Fibroblast of lung (primary cell): Measurements from ENCODE around the gene SCN4A. TPM values are rescaled to one million over a fixed set of nuclear protein-coding genes. Genes with fewer than 3 reads are reported as not detected.
"Not testable (repeated sequence)": the region's sequence is repeated elsewhere in the genome, so short reads cannot be mapped to it uniquely, and the experiment has no call there.

Experiments
- DNase-seq, 2 donors: peaks; one replicate each; pipeline versions ENCODE4 v3.0.0 to v3.0.0-alpha.2; 2010; ENCODE audit warnings: low read depth in 2 of 2
- H2AFZ ChIP-seq: 2 replicates; pipeline ENCODE4 v1.5.1; 2012; ENCODE audit warnings: low read length, control low read depth, inconsistent platforms
- H3K27ac ChIP-seq: 2 replicates; pipeline ENCODE4 v1.5.1; 2011; ENCODE audit warnings: low read length, control low read depth; ENCODE audit not compliant: insufficient read depth
- H3K27me3 ChIP-seq: 2 replicates; pipeline ENCODE4 v1.5.1; 2011; ENCODE audit warnings: mild to moderate bottlenecking, low read length; ENCODE audit not compliant: control insufficient read depth, insufficient read depth
- H3K36me3 ChIP-seq: 2 replicates; pipeline ENCODE4 v1.5.1; 2011; ENCODE audit warnings: low read length; ENCODE audit not compliant: control insufficient read depth, insufficient read depth
- H3K4me1 ChIP-seq: 2 replicates; pipeline ENCODE4 v1.5.1; 2011; ENCODE audit warnings: low read length; ENCODE audit not compliant: control insufficient read depth, insufficient read depth; ENCODE audit errors: extremely low read depth
- H3K4me2 ChIP-seq: 2 replicates; pipeline ENCODE4 v1.5.1; 2011; ENCODE audit warnings: low read length, control low read depth; ENCODE audit not compliant: insufficient read depth; ENCODE audit errors: extremely low read depth
- H3K4me3 ChIP-seq, 4 experiments: fragments of 200-600 bp in 1 of 4; sonication (generic) in 1 of 4; replicated peaks in 1 of 4; 2 replicates each; pipeline ENCODE4 v1.5.1; 2011 to 2016; ENCODE audit warnings: low read length in 4 of 4, low read depth in 3 of 4, mild to moderate bottlenecking in 3 of 4, control low read depth in 2 of 4, inconsistent platforms in 1 of 4, mixed read lengths in 1 of 4; ENCODE audit not compliant: insufficient read depth in 1 of 4; ENCODE audit errors: control extremely low read depth in 1 of 4
- H3K79me2 ChIP-seq: 2 replicates; pipeline ENCODE4 v1.5.1; 2012; ENCODE audit warnings: mild to moderate bottlenecking, low read length, inconsistent platforms; ENCODE audit not compliant: control insufficient read depth, insufficient read depth
- H3K9ac ChIP-seq: 2 replicates; pipeline ENCODE4 v1.5.1; 2011; ENCODE audit warnings: mild to moderate bottlenecking, low read length, control low read depth; ENCODE audit not compliant: insufficient read depth
- H3K9me3 ChIP-seq: 2 replicates; pipeline ENCODE4 v1.5.1; 2012; ENCODE audit warnings: low read depth, low read length; ENCODE audit not compliant: control insufficient read depth, insufficient read depth
- H4K20me1 ChIP-seq: 2 replicates; pipeline ENCODE4 v1.5.1; 2011; ENCODE audit warnings: low read length; ENCODE audit not compliant: control insufficient read depth, insufficient read depth; ENCODE audit errors: extremely low read depth
- EZH2 ChIP-seq: IDR thresholded peaks from 2 replicates; pipeline ENCODE4 v1.5.1; 2012; ENCODE audit warnings: low read length, control low read depth, mild to moderate bottlenecking; ENCODE audit errors: missing control alignments
- polyA minus RNA-seq: library from RNA; depleted of rRNA, polyadenylated mRNA; stranded (reverse); fragments of >200 nt; gene quantifications from 2 replicates; pipeline ENCODE4 v1.2.3, GENCODE V29; 2011; ENCODE audit warnings: low replicate concordance
- polyA plus RNA-seq, 2 donors: library from polyadenylated mRNA; depleted of rRNA in 1 of 2; stranded (reverse) in 1 of 2; unstranded in 1 of 2; fragments of >200 nt; gene quantifications; 2 replicates each; pipeline ENCODE4 v1.2.1, GENCODE V29; 2011 to 2012; ENCODE audit warnings: missing spikeins in 1 of 2
- total RNA-seq: library from RNA; depleted of rRNA; stranded (reverse); fragments of >200 nt; gene quantifications from 2 replicates; pipeline ENCODE4 v1.2.1, GENCODE V29; 2014
- TF ChIP-seq, protein P1 (sequence below), 2 donors: IDR thresholded peaks in 1 of 2; conservative IDR thresholded peaks in 1 of 2; 1 replicate in 1 of 2; 2 replicates in 1 of 2; pipeline ENCODE4 v1.5.1; 2011 to 2012; ENCODE audit warnings: low read length in 2 of 2, control low read depth in 1 of 2, inconsistent platforms in 1 of 2, low read depth in 1 of 2, mild to moderate bottlenecking in 1 of 2

Gene SCN4A
- total RNA-seq = under 0.01 and 0.83 TPM in 2 replicates
- polyA plus RNA-seq = not detected in 2 replicates
- polyA plus RNA-seq (2012) = not detected in 2 replicates
- polyA minus RNA-seq = not detected in 2 replicates

DNA sequence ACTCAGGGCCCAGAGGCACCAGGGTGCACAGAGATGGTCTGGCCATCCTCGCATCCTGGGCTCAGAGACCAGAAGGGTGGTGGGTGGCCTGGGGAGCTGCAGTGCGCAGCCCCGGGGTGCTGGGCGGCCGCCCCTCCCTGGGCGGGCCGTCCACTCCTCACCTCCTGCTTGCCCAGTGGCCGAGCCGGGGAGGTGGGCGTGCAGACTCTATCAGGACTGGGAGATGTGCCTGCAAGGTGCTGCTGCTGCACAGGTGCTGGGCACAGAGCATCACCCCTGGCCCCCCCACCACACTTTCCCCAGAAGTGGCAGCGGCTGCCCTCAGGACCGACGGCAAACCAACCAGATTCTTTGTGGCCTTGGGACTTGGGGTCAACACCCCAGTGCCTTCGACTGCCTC, at the start of gene SCN4A:
SCN4A (minus strand) TSS at position 123 of the 400 bp plus-strand sequence; CDS start at position 46, 77 bp downstream.
- no peak within 1 kb of the TSS for H3K9ac ChIP-seq
- H3K27me3 ChIP-seq = no peaks in the 10 kb centered on the region
- DNase-seq = no peak
- H2AFZ ChIP-seq = no peak within 1 kb of the TSS
- no peaks in the 10 kb centered on the region for H3K79me2 ChIP-seq
- H3K4me1 ChIP-seq = peaks cover 9% of the 10 kb centered on the region
- no peak within 1 kb of the TSS for H3K4me2 ChIP-seq
- H4K20me1 ChIP-seq = no peaks in the 10 kb centered on the region
- no peak for TF ChIP-seq EZH2
- TF ChIP-seq, protein P1, sequence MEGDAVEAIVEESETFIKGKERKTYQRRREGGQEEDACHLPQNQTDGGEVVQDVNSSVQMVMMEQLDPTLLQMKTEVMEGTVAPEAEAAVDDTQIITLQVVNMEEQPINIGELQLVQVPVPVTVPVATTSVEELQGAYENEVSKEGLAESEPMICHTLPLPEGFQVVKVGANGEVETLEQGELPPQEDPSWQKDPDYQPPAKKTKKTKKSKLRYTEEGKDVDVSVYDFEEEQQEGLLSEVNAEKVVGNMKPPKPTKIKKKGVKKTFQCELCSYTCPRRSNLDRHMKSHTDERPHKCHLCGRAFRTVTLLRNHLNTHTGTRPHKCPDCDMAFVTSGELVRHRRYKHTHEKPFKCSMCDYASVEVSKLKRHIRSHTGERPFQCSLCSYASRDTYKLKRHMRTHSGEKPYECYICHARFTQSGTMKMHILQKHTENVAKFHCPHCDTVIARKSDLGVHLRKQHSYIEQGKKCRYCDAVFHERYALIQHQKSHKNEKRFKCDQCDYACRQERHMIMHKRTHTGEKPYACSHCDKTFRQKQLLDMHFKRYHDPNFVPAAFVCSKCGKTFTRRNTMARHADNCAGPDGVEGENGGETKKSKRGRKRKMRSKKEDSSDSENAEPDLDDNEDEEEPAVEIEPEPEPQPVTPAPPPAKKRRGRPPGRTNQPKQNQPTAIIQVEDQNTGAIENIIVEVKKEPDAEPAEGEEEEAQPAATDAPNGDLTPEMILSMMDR (conservative IDR thresholded peaks at IDR 0.05 in 1 of 2, IDR thresholded peaks at IDR 0.05 in 1 of 2; ENCODE audit: low read depth in 1 of 2, low read length in 2 of 2) = no peak
- H3K9me3 ChIP-seq = no peaks in the 10 kb centered on the region
- H3K36me3 ChIP-seq = no peaks in the 10 kb centered on the region
- no peak within 1 kb of the TSS for H3K4me3 ChIP-seq
- H3K27ac ChIP-seq = no peak within 1 kb of the TSS

DNA sequence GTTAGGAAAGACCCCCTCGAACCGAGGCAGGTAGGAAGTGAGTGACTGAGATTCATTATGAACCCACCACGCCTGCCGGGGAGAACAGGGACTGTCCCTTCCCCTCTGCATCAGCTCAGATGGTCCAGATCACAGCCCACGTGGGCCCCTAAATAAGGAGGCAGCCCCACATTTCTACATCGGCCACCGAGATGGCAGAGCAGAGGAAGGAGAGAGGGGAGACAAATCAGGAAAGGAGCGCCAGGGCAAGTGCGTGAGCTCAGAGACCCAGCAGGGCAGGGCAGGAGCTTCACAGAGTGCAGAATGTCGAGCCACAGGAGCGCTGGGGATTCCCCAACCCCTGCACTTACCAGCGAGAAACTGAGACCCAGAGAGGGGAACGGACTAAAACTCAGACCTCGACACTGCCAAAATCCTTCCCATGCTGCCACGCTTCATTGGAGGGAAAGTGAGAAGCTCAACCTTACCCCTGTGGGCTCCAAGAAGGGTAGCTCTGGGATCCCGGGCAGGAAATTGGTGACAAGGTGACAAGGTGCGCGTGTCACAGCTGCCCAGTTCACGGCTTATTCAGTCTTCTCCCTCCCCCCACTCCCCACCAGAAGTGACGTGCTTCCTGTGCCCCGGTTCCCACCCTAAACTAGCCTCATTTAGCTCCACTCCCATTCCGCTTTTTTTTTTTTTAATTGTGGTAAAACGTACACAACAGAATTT, 47.5 kb upstream of the SCN4A start, which contains the start of gene ICAM2:
ICAM2 (minus strand) TSS at position 578 of the 711 bp plus-strand sequence. CDS start 13,942 bp downstream, outside the sequence.
- Histone ChIP-seq H3K9me3 (no peaks in the 10 kb centered on the region), H3K4me3 (peak within 1 kb of the TSS in 1 of 4 experiments; percentile 37), H3K9ac (no peak within 1 kb of the TSS), H3K4me1 (no peaks in the 10 kb centered on the region), H3K36me3 (no peaks in the 10 kb centered on the region), H3K27me3 (no peaks in the 10 kb centered on the region), H4K20me1 (no peaks in the 10 kb centered on the region), H3K79me2 (no peaks in the 10 kb centered on the region), H3K27ac (no peak within 1 kb of the TSS), H3K4me2 (peak within 1 kb of the TSS; percentile 45), H2AFZ (peak within 1 kb of the TSS; percentile 72)
- DNase-seq = no peak
- TF ChIP-seq, protein P1 (conservative IDR thresholded peaks at IDR 0.05 in 1 of 2, IDR thresholded peaks at IDR 0.05 in 1 of 2; ENCODE audit: low read depth in 1 of 2, low read length in 2 of 2) = no peak
- no peak for TF ChIP-seq EZH2

DNA sequence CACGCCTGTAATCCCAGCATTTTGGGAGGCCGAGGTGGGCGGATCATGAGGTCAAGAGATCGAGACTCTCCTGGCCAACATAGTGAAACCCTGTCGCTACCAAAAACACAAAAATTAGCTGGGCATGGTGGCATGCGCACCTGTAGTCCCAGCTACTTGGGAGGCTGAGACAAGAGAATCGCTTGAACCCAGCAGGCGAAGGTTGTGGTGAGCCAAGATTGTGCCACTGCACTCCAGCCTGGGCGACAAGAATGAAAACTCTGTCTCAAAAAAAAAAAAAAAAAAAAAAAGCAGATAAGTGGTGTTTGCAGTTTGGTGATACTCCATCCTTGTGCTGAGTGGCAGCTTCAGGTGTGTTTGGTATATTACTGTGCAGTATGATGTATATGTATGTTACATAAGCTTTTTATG, 46.8 kb upstream of the SCN4A start:
- not testable (repeated sequence) for H2AFZ ChIP-seq, H3K36me3 ChIP-seq, H4K20me1 ChIP-seq, DNase-seq, H3K4me1 ChIP-seq, H3K27ac ChIP-seq, H3K4me2 ChIP-seq, H3K4me3 ChIP-seq, H3K79me2 ChIP-seq, H3K9me3 ChIP-seq, H3K9ac ChIP-seq, H3K27me3 ChIP-seq
